HG02852 (cell line): ENCODE results near the gene UBQLN4.

Source experiments
- ATAC-seq: cut with Tn5 transposase; IDR thresholded peaks from one replicate; pipeline ENCODE4 v1.9.1; 2021; ENCODE audit warnings: mild to moderate bottlenecking, moderate library complexity; ENCODE audit not compliant: unreplicated experiment

Gene UBQLN4

DNA sequence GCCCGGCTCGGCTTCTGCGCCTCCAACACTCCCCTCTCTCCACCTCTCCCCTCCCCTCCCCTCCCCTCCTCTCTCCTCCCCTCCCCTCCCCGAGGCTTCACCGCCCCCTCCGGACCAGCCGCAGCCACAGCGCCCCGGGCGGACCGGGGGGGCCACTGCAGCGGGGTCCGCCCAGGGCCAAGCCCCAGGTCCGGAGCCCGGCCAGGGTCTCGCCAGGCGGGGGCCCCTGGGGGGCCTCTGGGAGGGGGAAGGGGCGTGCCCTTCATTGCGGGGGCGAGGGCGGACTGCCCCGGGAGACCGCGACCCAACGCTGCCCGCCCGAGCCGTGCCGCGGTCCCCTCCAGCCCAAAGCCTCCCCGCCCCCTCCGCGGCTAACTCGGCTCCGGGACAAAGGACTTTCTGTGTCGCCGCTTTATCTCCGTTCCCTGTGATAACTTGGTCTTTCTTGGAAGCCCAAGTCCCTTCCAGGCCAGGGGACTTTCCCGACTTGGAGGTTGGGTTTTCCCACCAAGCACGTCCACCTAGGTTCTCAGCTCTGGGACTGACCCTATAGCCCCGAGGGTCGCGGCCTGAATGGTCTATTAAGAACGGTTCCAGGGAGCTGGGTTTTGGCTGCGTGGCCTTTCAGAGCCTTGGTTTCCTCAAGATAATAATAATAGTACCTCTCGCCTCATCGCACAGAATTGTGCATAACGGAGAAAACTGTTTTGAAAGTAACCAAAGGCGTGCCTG lies at the start of gene UBQLN4:
Gene UBQLN4 (minus strand): TSS at position 31 of the 732 bp plus-strand sequence. CDS start 97 bp downstream, outside the sequence.
- peak; percentile 46 for ATAC-seq

DNA sequence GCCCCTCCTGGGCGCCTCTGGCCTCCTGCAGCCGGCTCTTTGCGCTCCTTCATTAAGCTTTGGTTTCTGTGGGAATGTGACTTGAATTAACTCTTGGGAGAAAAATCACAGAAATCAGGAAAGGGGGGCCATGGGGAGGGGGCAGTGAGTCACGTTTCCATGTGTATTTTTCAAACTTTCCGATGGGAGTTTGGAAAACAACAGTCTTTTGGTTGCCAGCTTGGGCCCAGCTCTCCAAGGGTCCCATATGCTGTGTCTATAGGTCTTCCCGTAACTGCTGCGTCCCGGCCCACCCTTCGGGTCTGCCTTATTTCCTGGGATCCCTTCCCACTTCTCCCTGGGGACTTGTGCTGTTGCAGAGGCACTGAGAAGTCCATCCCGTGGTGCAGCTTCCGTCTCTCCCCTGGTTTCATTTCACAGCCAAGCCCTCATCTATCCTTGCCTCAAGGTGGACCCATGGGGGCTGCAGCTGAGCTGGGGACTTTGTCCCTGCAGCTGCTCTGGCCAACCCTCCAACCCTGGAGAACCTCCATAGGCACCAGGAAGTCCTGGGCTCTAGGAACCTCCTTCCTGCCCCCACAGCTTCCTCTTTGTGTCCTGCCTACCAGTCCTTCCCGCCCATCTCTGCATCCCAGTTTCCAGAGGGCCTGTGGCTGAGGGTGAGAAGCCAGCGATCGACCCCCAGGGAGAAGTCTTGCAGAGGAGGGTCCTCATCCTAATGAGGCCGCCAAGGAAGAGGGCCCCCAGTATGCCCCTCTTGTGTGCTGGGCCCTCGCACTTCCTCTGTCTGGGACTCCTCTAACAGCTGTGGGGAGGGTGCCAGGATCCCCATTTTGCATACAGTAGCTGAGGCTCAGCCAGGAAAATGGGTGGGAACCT lies 49.3 kb upstream of the UBQLN4 start:
- ATAC-seq = no peak

DNA sequence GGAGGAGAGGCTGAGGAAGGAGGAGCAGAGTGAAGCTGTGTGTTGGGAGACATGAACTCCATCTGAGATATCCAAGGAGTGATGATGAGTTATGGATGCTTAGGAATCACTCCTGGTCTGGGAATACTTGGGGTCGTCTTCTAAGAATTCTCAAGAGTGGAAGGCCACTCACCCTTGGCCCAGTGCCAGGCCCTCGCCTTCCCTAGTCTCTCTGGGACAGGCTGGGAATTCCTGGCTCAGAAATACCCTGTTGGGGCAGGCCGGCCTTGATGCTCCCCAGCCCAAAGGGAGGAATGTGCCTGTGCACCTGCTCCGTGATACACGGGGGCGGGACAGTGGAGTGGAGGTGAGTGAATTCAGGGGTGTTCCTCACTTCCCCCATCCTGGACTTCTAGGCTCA lies 48.3 kb upstream of the UBQLN4 start:
- ATAC-seq = no peak

DNA sequence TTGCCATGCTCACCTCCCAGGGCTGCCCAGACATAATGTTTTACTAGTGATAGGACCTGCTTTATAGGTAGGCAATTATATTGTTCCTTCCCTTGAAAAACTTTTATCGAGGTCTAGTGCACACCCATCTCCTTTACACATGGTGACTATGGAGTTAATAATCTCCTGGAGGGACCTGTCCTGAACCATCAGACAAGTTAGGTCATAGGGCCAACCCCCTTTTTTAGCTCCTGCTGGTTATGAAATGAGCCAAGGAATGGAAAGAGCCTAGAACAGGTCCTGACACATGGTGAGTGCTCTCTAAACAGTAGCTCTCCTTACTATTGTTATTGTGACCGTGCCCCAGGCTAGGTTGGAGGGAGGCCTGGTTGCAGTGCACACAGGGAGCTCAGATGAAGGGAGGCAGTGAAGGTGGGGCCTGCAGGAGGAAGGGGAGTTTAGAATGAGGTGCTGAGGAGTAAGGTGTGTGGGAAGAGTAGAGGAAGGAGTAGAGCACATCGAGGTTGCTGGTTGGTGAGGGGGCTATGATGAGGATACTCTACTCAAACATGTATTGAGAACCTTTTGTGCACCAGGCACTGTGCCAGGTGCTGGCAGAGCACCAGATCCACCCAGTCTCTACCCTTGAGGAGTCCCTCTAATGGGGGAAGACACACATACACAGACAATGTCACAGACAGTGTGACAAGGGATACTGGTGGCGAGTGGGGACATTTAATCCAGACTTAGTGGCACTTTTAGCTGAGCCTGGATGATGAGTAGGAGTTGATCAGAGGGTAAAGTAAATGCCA lies 46.8 kb upstream of the UBQLN4 start:
- no peak for ATAC-seq

DNA sequence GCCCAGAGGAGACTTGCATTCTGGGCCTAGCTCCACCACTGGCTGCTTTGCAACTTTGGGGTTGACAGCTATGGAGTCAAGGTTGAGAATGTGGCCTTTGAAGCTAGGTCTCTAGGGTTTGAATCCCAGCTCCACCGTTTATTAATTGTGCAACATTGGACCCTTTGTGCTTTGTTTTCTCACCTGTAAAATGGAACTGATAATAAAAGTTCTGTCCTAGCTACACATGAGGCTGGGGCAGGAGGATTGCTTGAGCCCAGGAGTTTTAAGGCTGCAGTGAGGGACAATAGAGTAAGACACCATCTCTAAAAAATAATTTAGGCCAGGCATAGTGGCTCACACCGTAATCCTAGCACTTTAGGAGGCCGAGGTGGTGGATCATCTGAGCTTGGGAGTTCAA lies 45.7 kb upstream of the UBQLN4 start:
- ATAC-seq = no peak

DNA sequence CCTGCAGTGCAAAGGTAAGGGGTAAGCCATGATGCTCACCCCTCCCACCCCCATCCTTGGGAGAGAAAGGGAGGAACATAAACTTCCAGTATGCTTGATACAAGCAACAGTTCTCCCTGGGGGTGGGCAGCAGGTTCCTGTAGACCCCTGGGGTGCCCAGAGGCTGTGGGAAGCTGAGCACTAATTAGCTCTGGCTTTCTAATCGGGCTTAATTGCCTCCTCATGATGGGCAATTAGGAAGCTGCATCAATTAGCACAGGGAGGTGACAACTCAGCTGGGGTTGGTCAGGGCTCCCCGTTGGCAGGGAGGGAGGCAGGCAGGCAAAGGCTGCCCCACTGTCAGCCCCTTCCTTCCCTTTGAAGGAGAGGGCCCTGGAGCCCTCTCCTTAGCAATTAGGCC lies 45.2 kb upstream of the UBQLN4 start:
- no peak for ATAC-seq

DNA sequence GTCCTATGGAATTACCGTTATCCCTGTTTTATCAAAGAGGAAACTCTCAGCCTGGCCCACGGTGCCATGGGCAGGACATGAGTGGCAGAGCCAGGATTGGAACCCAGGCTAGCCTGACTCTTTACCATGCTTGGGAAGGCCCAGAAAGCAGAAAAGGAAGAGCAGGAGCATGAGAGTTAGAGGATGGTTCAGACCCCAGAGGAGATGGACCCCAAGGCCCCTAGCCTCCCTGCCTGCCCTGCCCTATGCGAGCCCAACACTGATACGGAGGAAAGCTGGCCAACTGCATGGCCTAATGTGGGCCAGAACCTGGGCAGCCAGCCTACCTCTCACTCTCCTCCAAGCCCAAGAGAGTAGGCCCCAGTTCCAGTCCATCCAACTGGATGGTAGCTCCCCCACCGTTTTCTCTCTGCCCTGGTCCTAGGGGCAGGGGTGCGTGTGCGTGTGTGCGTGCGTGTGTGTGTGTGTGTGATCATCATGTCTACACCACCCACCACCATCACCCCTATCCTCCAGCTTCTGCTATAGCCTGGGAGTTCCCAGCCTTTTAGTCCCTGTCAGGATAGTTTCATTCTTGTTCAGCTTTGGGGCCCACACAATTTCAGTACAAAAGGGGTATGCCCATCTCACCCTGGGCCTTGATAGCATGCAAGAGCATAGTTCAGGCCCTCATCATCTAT lies 44.0 kb upstream of the UBQLN4 start:
- ATAC-seq = no peak

DNA sequence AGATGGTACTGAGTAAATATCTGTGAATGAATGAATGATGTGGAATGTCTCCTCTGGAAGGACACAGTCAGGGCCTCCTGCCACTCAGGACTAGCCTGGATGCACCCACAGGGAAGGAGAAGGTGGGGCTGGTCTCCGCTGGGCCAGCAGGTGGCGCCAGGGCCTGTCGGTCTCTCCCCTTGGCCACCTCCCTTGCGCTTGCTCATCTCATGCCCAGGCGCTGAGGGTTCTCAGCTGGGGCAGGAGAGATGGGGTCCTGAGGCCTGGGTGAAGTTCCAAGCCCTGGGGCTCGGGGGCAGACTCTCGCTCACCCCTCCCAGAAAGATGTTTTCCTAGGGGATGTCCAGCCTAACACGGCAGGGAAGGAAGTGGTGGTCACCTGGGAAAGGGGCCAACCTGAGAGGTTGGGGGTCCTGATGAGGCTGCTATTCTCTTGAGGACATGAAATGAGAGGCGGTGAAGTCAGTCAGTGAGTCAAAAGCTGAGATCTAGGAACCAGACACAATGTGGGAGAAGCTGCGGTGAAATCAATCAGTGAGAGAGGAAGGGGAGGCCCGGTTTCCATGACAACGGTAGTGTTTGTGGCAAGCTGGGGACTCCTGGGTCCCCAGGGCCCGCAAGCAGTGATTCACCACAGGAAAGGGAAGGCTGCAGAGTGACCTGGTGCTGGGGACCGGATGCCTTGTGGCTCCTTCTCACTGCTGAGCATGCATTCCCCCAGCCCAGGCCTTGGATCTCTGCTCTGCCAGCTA lies 43.2 kb upstream of the UBQLN4 start:
- peak; percentile 60 for ATAC-seq

DNA sequence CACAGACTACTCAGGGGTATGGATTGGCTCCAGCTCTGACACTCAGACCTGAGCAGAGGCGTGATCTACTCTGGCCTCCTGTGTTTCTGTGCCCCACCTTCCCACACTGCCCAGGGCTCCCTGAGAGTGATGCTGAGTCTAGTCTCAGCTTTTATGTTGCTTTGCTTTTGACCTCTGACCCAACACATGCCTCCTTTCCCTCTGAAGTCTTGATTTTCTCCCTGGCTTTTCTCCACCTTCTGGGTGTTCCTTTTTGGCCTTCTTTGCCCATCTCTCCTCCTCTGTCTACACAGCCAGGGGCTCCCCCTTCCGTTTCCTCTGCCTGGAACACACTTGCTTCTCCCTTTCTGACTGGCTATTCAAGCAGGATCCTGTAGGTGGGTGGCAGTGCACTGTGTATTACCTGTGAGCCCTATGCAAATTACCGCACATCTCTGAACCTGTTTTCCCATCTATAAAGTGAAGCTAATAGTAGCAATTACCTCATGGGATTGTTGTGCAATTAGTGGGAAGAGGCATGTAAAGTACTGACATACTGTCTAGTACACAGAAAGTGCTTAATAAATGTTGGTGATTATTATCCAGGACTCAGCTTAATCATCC lies 42.4 kb upstream of the UBQLN4 start:
- ATAC-seq = no peak

DNA sequence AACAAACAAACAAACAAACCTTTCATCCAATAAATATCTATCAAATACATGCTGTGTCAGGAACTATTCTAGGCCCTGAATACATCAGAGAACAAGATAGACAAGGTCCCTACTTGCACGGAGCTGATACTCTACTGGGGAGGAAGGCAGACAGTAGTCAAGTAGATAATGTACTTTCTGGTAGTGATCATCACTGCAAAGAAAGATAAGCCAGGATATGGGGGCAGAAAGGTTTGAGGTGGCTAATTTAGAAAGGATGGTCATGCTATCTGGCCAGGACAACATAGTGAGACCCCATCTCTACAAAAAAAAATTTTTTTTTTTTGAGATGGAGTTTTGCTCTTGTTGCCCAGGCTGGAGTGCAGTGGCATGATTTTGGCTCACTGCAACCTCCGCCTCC lies 38.0 kb upstream of the UBQLN4 start:
- no peak for ATAC-seq

DNA sequence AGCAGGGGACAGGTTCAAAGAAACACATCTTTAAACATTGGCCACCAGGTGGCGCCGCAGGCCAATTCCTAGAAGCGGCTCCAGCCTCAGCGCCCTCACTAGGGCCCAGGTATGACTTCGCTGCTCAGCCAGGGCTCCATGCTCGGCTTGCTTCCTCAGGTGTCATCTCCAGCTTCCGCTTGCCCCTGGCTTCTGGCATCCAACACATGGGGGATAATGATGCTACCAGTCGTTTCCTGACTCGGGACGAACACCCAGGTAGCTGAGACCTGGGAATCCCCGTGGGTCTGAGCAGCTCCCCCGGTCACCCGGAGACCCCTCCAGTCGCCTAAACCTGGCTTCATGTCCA lies 37.2 kb upstream of the UBQLN4 start:
- ATAC-seq = no peak

DNA sequence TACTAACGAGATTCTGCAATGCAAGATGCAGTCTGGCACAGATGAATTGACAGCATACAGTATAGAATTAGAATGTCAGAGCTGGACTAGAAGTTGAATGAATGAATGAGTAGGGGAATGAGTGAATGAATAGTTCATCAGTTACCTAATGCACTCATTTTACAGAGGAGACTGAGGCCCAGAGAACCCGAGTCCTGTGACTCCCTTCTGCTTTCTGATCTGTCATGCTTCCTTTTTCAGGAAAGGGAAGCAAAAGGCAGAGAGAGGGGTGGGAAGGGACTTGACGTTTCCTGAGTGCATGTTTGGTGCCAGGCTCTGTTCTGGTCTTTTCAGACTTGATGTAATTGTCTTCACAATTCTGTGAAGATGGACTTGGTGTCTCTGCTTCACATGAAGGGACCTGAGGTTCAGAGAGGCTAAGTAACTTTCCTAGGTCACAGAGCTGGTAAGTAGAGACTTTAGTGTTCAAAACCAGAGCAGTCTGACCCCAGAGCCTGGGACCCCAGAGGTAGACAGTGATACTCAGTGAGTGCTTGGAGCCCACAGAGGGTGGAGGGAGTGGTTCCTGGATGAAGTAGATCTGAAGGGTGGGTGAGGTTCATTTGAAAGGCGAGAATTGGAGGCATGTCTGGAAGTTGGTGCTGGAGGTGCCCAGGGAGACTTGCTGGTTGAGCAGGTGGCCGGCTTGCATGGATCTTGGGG lies 36.7 kb upstream of the UBQLN4 start:
- ATAC-seq = no peak

DNA sequence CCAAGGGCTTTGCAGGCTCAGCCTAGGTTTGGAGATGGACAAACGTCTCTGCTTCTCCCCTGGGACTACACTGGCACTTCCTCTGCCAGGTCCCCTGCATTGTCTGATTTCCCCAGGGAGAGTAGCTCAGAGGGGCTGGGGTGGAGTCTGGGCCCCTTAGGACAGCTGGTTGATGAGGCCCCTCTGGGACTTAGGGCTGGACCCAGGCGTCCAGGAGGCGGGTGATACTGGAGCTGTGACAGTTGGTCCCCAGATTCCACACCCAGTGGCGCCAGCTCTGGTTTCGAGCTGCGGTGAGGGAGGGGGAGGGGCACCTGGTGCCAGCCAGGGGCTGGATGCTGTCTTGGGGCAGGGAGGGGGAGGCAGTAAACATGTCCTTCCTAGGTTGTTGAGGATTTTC lies 36.1 kb upstream of the UBQLN4 start:
- ATAC-seq = no peak

DNA sequence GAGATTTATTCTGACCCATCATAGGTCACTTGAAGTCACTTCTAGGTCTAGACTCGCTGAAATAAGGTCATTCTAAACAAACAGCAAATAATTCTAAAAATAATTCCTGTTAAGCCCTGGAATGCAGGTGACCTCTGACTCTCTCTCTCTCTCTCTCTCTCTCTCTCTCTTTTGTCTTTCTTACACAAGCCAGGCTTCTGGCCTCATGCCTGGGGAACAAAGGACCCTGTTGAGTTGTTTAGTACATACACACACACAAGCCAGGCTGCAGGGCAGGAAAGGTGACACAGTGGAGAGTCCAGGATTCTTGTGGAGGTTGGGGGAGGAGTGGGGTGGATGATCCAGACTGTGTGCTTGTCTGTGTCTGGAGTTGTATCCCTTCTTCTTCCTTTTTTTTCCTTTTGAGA lies 32.7 kb upstream of the UBQLN4 start:
- no peak for ATAC-seq

DNA sequence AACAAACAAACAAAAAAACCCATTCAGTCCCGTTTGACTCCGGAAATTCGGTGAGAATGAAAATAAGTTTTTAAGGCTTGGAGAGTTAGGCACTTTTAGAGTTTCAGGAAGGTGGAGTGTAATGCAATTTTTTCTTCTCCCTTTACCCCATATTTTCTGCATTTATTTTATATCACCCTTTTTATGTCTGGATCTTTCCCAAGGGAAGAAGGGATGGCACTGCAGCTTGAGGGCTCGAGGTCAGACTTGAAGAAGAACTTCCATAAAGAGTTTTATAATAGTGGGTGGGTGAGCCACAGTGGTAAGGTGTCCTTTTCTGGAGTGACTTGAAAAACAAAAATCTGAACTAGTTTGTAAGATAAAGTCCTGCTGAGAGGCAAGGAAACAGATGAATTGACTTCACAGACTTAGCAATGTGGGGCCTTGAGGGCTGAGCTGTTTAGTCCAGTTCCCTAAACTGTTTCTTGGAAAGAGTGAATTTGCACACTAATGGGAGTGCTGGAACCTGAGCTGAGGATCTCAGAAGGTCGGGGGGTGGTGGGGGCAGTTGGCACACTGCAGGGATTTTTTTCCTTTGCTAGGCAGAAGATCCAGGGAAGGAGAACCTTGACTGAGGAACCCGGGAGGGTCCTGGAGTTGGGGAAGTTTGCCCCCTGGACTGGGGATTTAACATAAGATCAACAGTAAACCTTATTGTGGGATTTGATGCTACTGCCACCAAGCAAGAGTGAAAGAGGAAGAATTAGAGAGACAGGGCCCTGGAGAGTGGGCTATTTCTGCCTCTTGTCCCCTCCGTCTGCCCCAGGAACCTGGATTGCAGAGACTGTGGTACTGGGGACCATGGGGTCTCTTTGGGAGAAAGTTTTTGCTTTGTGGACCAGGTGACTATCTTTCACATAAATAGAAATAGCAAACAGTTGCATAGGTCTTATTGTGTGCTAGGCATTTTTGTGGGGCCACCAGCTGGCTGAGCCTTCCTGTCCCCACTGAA lies 30.5 kb upstream of the UBQLN4 start:
- no peak for ATAC-seq

DNA sequence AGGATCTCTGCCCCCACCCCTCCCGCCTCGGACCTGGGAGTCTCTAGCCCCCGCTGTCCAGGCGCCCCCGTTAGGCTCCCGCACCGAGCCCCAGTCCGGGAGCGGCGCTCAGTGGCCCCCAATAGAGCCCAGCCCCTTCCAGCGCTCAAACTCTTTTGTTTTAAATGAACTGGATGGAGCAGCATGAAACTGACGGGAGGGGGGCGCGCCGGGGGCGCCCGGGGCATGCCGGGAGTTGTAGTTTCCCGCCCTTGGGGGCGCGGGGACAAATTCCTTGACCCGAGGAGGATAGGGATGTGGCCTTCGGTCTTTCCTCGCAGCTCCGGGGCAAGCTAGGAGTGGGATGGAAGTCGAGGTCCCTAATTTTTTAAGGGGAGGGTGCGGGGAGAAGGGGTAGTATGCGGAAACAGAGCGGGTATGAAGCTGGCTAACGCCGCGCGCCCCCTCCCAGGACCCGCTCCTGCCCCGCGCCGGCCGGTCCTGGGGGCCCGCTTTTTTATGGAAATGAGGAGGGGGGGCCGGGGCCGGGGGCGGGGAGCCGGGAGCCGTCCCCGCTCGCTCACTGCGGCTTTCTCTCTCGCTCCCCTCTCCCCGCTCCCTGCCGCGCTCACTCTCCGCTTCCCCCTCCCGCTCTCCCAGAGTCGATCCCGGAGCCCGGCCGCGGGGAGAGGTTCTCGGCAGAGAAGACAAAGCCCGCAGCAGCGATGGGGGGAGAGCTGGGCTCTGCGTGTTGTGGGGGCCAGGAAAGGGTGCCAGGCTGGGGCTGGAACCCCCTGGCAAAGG lies 28.9 kb upstream of the UBQLN4 start, which contains the start of gene MEX3A:
Gene MEX3A (minus strand): TSS at position 157 of the 783 bp plus-strand sequence. CDS start 467 bp downstream, outside the sequence.
- no peak for ATAC-seq

DNA sequence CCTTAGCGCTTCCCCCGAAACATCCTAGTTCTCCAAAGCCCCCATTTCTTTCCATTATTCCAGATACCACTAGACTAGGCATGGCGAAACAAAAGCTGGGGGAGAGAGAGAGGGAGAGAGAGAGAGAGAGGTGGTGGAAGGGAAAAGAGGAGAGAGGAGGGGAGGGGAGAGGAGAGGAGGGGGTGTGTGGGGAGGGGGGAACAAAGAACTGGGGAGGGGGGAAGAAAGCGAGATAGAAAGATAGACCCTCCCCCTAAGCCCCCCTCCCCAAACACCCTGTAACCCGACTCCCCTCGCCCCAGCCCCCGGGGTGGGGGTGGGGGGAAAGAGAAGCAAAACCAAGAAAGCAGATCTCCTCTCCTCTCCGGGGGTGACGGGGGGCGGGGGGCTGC lies 28.3 kb upstream of the UBQLN4 start:
- no peak for ATAC-seq
